ENCODE results near the gene LYPD6B.

The LYPD6B gene

GRCh38 chr2:149075853-149076252 is 37.4 kb downstream of the LYPD6B start:
- no peak overlapping the region for H3K4me3 ChIP-seq (ENCODE audit: low read length)
- DNase-seq (ENCODE audit: low read depth) = no peak
- no peak for TF ChIP-seq CTCF (conservative IDR thresholded peaks at IDR 0.05; ENCODE audit: low read depth, low read length)

GRCh38 chr2:149076863-149077412 is 38.4 kb downstream of the LYPD6B start:
- no peak for TF ChIP-seq CTCF (conservative IDR thresholded peaks at IDR 0.05; ENCODE audit: low read depth, low read length)
- no peak overlapping the region for H3K4me3 ChIP-seq (ENCODE audit: low read length)
- DNase-seq (ENCODE audit: low read depth) = no peak

GRCh38 chr2:149077861-149078260 is 39.4 kb downstream of the LYPD6B start:
- no peak for TF ChIP-seq CTCF (conservative IDR thresholded peaks at IDR 0.05; ENCODE audit: low read depth, low read length)
- DNase-seq (ENCODE audit: low read depth) = no peak
- no peak overlapping the region for H3K4me3 ChIP-seq (ENCODE audit: low read length)

GRCh38 chr2:149080099-149080498 is 41.6 kb downstream of the LYPD6B start:
- DNase-seq (ENCODE audit: low read depth) = no peak
- H3K4me3 ChIP-seq (ENCODE audit: low read length) = no peak overlapping the region
- TF ChIP-seq CTCF (conservative IDR thresholded peaks at IDR 0.05; ENCODE audit: low read depth, low read length) = no peak

- no peak for TF ChIP-seq CTCF (conservative IDR thresholded peaks at IDR 0.05; ENCODE audit: low read depth, low read length)
- DNase-seq (ENCODE audit: low read depth) = no peak
- H3K4me3 ChIP-seq (ENCODE audit: low read length) = no peak overlapping the region
Measured at GRCh38 chr2:149080971-149081370, 42.5 kb downstream of the LYPD6B start.

GRCh38 chr2:149082079-149082478 is 43.6 kb downstream of the LYPD6B start:
- DNase-seq (ENCODE audit: low read depth) = no peak
- H3K4me3 ChIP-seq (ENCODE audit: low read length) = no peak overlapping the region
- no peak for TF ChIP-seq CTCF (conservative IDR thresholded peaks at IDR 0.05; ENCODE audit: low read depth, low read length)

- no peak for DNase-seq (ENCODE audit: low read depth)
- no peak for TF ChIP-seq CTCF (conservative IDR thresholded peaks at IDR 0.05; ENCODE audit: low read depth, low read length)
- no peak overlapping the region for H3K4me3 ChIP-seq (ENCODE audit: low read length)
Measured at GRCh38 chr2:149082735-149083134, 44.2 kb downstream of the LYPD6B start.
